Measurements from ENCODE around the gene LYST. TPM values are rescaled to one million over a fixed set of nuclear protein-coding genes. Genes with fewer than 3 reads are reported as not detected.

LYST gene
- total and polyA plus RNA-seq, 2 experiments from 2014 or later: 3.0 to 6.1 TPM

DNA sequence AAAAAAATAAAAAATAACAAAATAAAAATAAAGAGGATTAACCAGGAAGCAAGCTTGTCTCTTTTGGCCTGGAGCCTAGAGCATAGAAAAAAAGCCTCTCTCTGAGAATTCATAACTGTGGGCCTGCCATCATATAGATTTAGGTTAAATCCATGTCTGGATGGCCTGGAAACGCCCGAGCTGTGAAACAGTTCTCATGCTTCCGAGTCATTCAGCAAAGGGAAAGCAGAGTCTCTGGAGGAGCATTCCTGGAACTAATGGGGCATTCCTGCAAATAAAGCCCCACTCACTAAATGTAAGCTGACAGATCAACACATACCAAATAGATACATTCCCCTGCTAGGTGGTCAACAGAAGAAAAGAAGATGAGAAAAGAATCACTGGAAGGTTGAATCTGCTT is 141.3 kb downstream of the LYST start:
- peak overlapping the region; percentile 73 for H3K27ac ChIP-seq
- no peaks in the 10 kb centered on the region for H3K9me2 ChIP-seq (replicated peaks; ENCODE audit: insufficient read depth)
- H3K27me3 ChIP-seq: no peaks in the 10 kb centered on the region
- no peak overlapping the region for H3K4me3 ChIP-seq
- no peaks in the 10 kb centered on the region for H3K9me3 ChIP-seq (ENCODE audit: low read depth)
- H3K4me1 ChIP-seq (ENCODE audit: insufficient read depth): no peaks in the 10 kb centered on the region
- H2AFZ ChIP-seq: no peak overlapping the region
- 61% methylated on average over 3 of the region's 3 CpGs for WGBS (ENCODE audit: low lambda C conversion rate, missing lambda C conversion rate)
- TF ChIP-seq EZH2 (IDR thresholded peaks at IDR 0.05; ENCODE audit: borderline replicate concordance) (no peak), EZH2phosphoT487 (IDR thresholded peaks at IDR 0.05; ENCODE audit: low read depth, severe bottlenecking, unreplicated experiment) (no peak)
- TF ChIP-seq, protein P1, sequence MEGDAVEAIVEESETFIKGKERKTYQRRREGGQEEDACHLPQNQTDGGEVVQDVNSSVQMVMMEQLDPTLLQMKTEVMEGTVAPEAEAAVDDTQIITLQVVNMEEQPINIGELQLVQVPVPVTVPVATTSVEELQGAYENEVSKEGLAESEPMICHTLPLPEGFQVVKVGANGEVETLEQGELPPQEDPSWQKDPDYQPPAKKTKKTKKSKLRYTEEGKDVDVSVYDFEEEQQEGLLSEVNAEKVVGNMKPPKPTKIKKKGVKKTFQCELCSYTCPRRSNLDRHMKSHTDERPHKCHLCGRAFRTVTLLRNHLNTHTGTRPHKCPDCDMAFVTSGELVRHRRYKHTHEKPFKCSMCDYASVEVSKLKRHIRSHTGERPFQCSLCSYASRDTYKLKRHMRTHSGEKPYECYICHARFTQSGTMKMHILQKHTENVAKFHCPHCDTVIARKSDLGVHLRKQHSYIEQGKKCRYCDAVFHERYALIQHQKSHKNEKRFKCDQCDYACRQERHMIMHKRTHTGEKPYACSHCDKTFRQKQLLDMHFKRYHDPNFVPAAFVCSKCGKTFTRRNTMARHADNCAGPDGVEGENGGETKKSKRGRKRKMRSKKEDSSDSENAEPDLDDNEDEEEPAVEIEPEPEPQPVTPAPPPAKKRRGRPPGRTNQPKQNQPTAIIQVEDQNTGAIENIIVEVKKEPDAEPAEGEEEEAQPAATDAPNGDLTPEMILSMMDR (IDR thresholded peaks at IDR 0.05; ENCODE audit: poor library complexity): no peak
- no peak for DNase-seq (ENCODE audit: low spot score)
- no peak overlapping the region for H3K4me2 ChIP-seq
- no peaks in the 10 kb centered on the region for H3K36me3 ChIP-seq (replicated peaks; ENCODE audit: insufficient read depth, low read depth)
- no peaks in the 10 kb centered on the region for H4K20me1 ChIP-seq (ENCODE audit: insufficient read depth, poor library complexity, severe bottlenecking)
- H3K79me2 ChIP-seq: no peaks in the 10 kb centered on the region

DNA sequence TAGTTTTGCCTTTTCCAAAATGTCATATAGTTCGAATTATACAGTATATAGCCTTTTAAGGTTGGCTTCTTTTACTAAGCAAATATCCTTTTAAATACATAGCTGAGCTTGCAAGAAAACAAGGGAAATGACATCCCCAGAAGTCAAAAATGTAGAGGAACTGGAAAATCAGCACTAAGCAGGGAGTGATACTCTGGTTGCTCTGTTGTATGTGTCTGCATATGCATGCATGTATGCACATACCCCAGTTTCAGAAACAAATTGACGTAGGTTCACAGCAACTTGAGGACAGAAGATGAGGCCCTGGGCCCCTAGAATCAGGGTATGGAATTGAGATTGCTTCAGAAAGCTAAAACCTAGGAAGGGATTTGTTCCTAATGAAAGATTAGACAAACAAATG is 142.0 kb downstream of the LYST start:
- Histone ChIP-seq H3K27ac (peak overlapping the region; percentile 73), H3K4me2 (no peak overlapping the region), H3K36me3 (replicated peaks; ENCODE audit: insufficient read depth, low read depth) (no peaks in the 10 kb centered on the region), H4K20me1 (ENCODE audit: insufficient read depth, poor library complexity, severe bottlenecking) (no peaks in the 10 kb centered on the region), H3K4me3 (no peak overlapping the region), H2AFZ (no peak overlapping the region), H3K79me2 (no peaks in the 10 kb centered on the region), H3K27me3 (no peaks in the 10 kb centered on the region), H3K4me1 (ENCODE audit: insufficient read depth) (no peaks in the 10 kb centered on the region), H3K9me2 (replicated peaks; ENCODE audit: insufficient read depth) (no peaks in the 10 kb centered on the region), H3K9me3 (ENCODE audit: low read depth) (no peaks in the 10 kb centered on the region)
- 87% methylated on average over 2 of the region's 2 CpGs for WGBS (ENCODE audit: low lambda C conversion rate, missing lambda C conversion rate)
- DNase-seq (ENCODE audit: low spot score): peak; percentile 19
- TF ChIP-seq EZH2 (IDR thresholded peaks at IDR 0.05; ENCODE audit: borderline replicate concordance): no peak
- TF ChIP-seq EZH2phosphoT487 (IDR thresholded peaks at IDR 0.05; ENCODE audit: low read depth, severe bottlenecking, unreplicated experiment): no peak
- TF ChIP-seq, protein P1 (IDR thresholded peaks at IDR 0.05; ENCODE audit: poor library complexity): no peak

DNA sequence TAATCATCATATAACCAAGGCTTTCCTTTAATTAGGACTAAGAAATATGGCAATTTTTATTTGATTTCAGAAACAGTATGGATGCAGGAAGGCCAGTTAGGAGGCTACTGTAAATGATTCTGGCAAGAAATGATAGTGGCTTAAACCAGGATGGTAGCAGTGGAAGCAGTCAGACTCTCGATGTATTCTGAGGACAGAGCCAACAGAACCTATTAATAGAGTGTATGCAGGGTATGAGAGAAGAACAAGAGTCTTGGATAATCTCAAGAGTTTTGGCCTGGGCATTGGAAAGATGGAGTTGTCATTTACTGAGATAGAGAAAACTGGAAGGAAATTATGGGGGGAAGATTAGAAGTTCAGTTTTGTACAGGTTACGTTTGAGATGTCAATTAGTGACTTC is 143.8 kb downstream of the LYST start:
- no peaks in the 10 kb centered on the region for H3K9me2 ChIP-seq (replicated peaks; ENCODE audit: insufficient read depth)
- H3K4me2 ChIP-seq: no peak overlapping the region
- H2AFZ ChIP-seq: no peak overlapping the region
- no peaks in the 10 kb centered on the region for H3K36me3 ChIP-seq (replicated peaks; ENCODE audit: insufficient read depth, low read depth)
- H4K20me1 ChIP-seq (ENCODE audit: insufficient read depth, poor library complexity, severe bottlenecking): no peaks in the 10 kb centered on the region
- WGBS (ENCODE audit: low lambda C conversion rate, missing lambda C conversion rate): 98% methylated on average over 2 of the region's 2 CpGs
- H3K79me2 ChIP-seq: no peaks in the 10 kb centered on the region
- H3K4me3 ChIP-seq: no peak overlapping the region
- no peak for DNase-seq (ENCODE audit: low spot score)
- TF ChIP-seq EZH2 (IDR thresholded peaks at IDR 0.05; ENCODE audit: borderline replicate concordance) (no peak), EZH2phosphoT487 (IDR thresholded peaks at IDR 0.05; ENCODE audit: low read depth, severe bottlenecking, unreplicated experiment) (no peak)
- TF ChIP-seq, protein P1 (IDR thresholded peaks at IDR 0.05; ENCODE audit: poor library complexity): no peak
- H3K27me3 ChIP-seq: no peaks in the 10 kb centered on the region
- H3K9me3 ChIP-seq (ENCODE audit: low read depth): no peaks in the 10 kb centered on the region
- H3K27ac ChIP-seq: no peak overlapping the region
- no peaks in the 10 kb centered on the region for H3K4me1 ChIP-seq (ENCODE audit: insufficient read depth)

DNA sequence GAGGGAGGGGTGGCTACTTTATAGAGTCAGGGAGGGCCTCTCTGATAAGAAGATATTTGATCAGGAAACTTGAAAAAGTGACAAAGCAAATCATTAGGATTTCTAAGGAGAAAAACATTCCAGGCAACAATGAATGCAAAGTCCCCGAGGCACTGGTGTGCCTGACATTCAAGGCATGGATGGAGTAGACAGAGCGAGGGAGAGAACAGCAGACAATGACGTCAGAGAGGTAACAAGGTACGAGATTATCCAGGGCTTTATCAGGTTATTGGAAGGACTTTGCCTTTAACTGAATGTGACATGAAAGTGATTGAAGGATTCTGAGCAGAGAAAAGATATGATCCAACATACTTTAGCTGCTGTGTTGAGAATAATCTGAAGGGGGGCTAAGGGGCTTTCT is 144.7 kb downstream of the LYST start:
- Histone ChIP-seq H2AFZ (no peak overlapping the region), H3K36me3 (replicated peaks; ENCODE audit: insufficient read depth, low read depth) (no peaks in the 10 kb centered on the region), H3K27ac (peak overlapping the region; percentile 46), H3K79me2 (no peaks in the 10 kb centered on the region), H4K20me1 (ENCODE audit: insufficient read depth, poor library complexity, severe bottlenecking) (no peaks in the 10 kb centered on the region), H3K27me3 (no peaks in the 10 kb centered on the region), H3K4me1 (ENCODE audit: insufficient read depth) (no peaks in the 10 kb centered on the region), H3K9me3 (ENCODE audit: low read depth) (no peaks in the 10 kb centered on the region), H3K4me2 (no peak overlapping the region), H3K4me3 (no peak overlapping the region), H3K9me2 (replicated peaks; ENCODE audit: insufficient read depth) (no peaks in the 10 kb centered on the region)
- WGBS (ENCODE audit: low lambda C conversion rate, missing lambda C conversion rate): 54% methylated on average over 4 of the region's 4 CpGs
- TF ChIP-seq EZH2phosphoT487 (IDR thresholded peaks at IDR 0.05; ENCODE audit: low read depth, severe bottlenecking, unreplicated experiment) (no peak), EZH2 (IDR thresholded peaks at IDR 0.05; ENCODE audit: borderline replicate concordance) (no peak)
- TF ChIP-seq, protein P1 (IDR thresholded peaks at IDR 0.05; ENCODE audit: poor library complexity): no peak
- peak; percentile 47 for DNase-seq (ENCODE audit: low spot score)

All from hepatocyte (in vitro differentiated cells).